Tibial artery (tissue), 4 donors: Measurements from ENCODE around the gene TGM3.

Experiments used
- DNase-seq, 2 donors: peaks; one replicate each; pipeline ENCODE4 v3.0.0-alpha.2; 2019
- H3K27ac ChIP-seq, 2 donors: fragments of 200-600 bp; sonication (generic) in 1 of 2; 1 replicate in 1 of 2; 2 replicates in 1 of 2; pipeline ENCODE4 v1.5.1; 2018 to 2019; ENCODE audit warnings: mild to moderate bottlenecking in 1 of 2
- H3K27me3 ChIP-seq, 2 donors: fragments of 200-600 bp; sonication (generic) in 1 of 2; one replicate each; pipeline versions ENCODE4 v1.5.1 to v1.6.0; 2016 to 2019
- H3K36me3 ChIP-seq, 3 donors: fragments of 200-600 bp; sonication (generic) in 2 of 3; one replicate each; pipeline ENCODE4 v1.5.1; 2016 to 2019; ENCODE audit warnings: mild to moderate bottlenecking in 2 of 3
- H3K4me1 ChIP-seq, 4 donors: fragments of 200-600 bp; sonication (generic) in 2 of 4; 1 replicate in 3 of 4; 2 replicates in 1 of 4; pipeline ENCODE4 v1.5.1; 2016 to 2019
- H3K4me3 ChIP-seq, 2 donors: fragments of 200-600 bp; sonication (generic) in 1 of 2; 1 replicate in 1 of 2; 2 replicates in 1 of 2; pipeline ENCODE4 v1.5.1; 2018 to 2019; ENCODE audit warnings: mild to moderate bottlenecking in 2 of 2
- H3K9me3 ChIP-seq, 3 donors: fragments of 200-600 bp; sonication (generic) in 1 of 3; one replicate each; pipeline ENCODE4 v1.5.1; 2016 to 2019
- CTCF ChIP-seq, 2 experiments: fragments of 200-600 bp in 1 of 2; fragments of 450-650 bp in 1 of 2; IDR thresholded peaks; one replicate each; pipeline ENCODE4 v1.5.1; 2017 to 2019; ENCODE audit warnings: antibody characterized with exemption in 2 of 2, mild to moderate bottlenecking in 1 of 2, moderate library complexity in 1 of 2
- intact Hi-C: fragments of 100-400 bp; cut with DNase I; formaldehyde crosslinking; loops from one replicate; pipeline ENCODE4 v1.15.0; 2023; ENCODE audit warnings: low total_unique reads

Gene TGM3

GRCh38 chr20:2302384-2303060 is 6.7 kb downstream of the TGM3 start:
- Histone ChIP-seq H3K4me1 (no peaks in the 10 kb centered on the region), H3K27ac (no peak overlapping the region), H3K27me3 (peaks cover 0 to 10% of the 10 kb centered on the region in 2 donors), H3K9me3 (no peaks in the 10 kb centered on the region), H3K36me3 (no peaks in the 10 kb centered on the region), H3K4me3 (no peak overlapping the region)
- intact Hi-C loops = no loop called here
- no peak for TF ChIP-seq CTCF (IDR thresholded peaks at IDR 0.05)
- DNase-seq = no peak

GRCh38 chr20:2303673-2304072 is 7.9 kb downstream of the TGM3 start:
- H3K36me3 ChIP-seq = no peaks in the 10 kb centered on the region
- no peaks in the 10 kb centered on the region for H3K4me1 ChIP-seq
- H3K27ac ChIP-seq = no peak overlapping the region
- intact Hi-C loops = no loop called here
- DNase-seq = peak in 1 of 2 donors; percentile 17
- H3K4me3 ChIP-seq = no peak overlapping the region
- no peaks in the 10 kb centered on the region for H3K9me3 ChIP-seq
- H3K27me3 ChIP-seq = peaks cover 0 to 6% of the 10 kb centered on the region in 2 donors
- no peak for TF ChIP-seq CTCF (IDR thresholded peaks at IDR 0.05)

- Histone ChIP-seq H3K36me3 (no peaks in the 10 kb centered on the region), H3K9me3 (no peaks in the 10 kb centered on the region), H3K4me1 (no peaks in the 10 kb centered on the region), H3K27ac (no peak overlapping the region), H3K4me3 (no peak overlapping the region), H3K27me3 (peaks cover 0 to 1% of the 10 kb centered on the region in 2 donors)
- DNase-seq = no peak
- intact Hi-C loops = no loop called here
- no peak for TF ChIP-seq CTCF (IDR thresholded peaks at IDR 0.05)
These were observed 8.4 kb downstream of the TGM3 start for GRCh38 chr20:2304180-2304579.

- TF ChIP-seq CTCF (IDR thresholded peaks at IDR 0.05) = no peak
- no peak for DNase-seq
- no peaks in the 10 kb centered on the region for H3K4me1 ChIP-seq
- H3K4me3 ChIP-seq = no peak overlapping the region
- no peaks in the 10 kb centered on the region for H3K27me3 ChIP-seq
- H3K27ac ChIP-seq = no peak overlapping the region
- H3K36me3 ChIP-seq = no peaks in the 10 kb centered on the region
- H3K9me3 ChIP-seq = no peaks in the 10 kb centered on the region
- intact Hi-C loops = no loop called here
These were observed 9.2 kb downstream of the TGM3 start for GRCh38 chr20:2305029-2305428.

- TF ChIP-seq CTCF (IDR thresholded peaks at IDR 0.05) = no peak
- no peaks in the 10 kb centered on the region for H3K4me1 ChIP-seq
- no peak overlapping the region for H3K4me3 ChIP-seq
- no peaks in the 10 kb centered on the region for H3K27me3 ChIP-seq
- intact Hi-C loops = no loop called here
- no peaks in the 10 kb centered on the region for H3K36me3 ChIP-seq
- H3K27ac ChIP-seq = no peak overlapping the region
- DNase-seq = no peak
- H3K9me3 ChIP-seq = no peaks in the 10 kb centered on the region
These were observed 9.7 kb downstream of the TGM3 start for GRCh38 chr20:2305479-2305878.

- H3K27ac ChIP-seq = no peak overlapping the region
- H3K36me3 ChIP-seq = no peaks in the 10 kb centered on the region
- H3K4me1 ChIP-seq = no peaks in the 10 kb centered on the region
- intact Hi-C loops = no loop called here
- no peak overlapping the region for H3K4me3 ChIP-seq
- DNase-seq = no peak
- TF ChIP-seq CTCF (IDR thresholded peaks at IDR 0.05) = no peak
- H3K27me3 ChIP-seq = no peaks in the 10 kb centered on the region
- no peaks in the 10 kb centered on the region for H3K9me3 ChIP-seq
These were observed 10.1 kb downstream of the TGM3 start for GRCh38 chr20:2305946-2306345.
